Measurements from ENCODE around the gene CNNM1.

CNNM1 gene

DNA sequence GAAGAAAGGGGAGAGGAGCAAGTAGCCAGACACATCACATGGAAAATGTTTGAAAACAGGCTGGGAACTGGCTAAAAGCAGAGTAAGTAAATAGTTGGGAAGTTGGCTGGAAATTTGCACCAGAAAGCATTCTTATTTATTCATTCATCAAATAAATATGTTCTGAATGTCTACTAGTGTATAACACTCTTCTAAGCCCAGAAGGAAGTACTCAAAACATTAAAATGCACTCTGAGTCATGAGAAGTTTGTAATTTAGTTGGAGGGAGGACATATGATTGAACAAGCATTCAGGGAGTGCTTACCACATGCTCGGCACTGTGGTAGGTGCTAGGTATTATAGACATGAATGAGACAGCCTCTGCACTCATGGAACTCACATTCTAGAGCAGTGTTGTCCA, 37.0 kb upstream of the CNNM1 start:
- TF ChIP-seq SIN3A (IDR thresholded peaks at IDR 0.05; ENCODE audit: borderline replicate concordance, insufficient read depth, low read length) (no peak), TAF1 (IDR thresholded peaks at IDR 0.05; ENCODE audit: borderline replicate concordance, insufficient read depth, low read length) (no peak), POLR2AphosphoS5 (IDR thresholded peaks at IDR 0.05; ENCODE audit: low read depth, low read length) (no peak), FOXP2 (optimal IDR thresholded peaks at IDR 0.05; ENCODE audit: borderline replicate concordance, extremely low read depth, extremely low read length, insufficient read depth) (no peak)
- TF ChIP-seq, protein P1, sequence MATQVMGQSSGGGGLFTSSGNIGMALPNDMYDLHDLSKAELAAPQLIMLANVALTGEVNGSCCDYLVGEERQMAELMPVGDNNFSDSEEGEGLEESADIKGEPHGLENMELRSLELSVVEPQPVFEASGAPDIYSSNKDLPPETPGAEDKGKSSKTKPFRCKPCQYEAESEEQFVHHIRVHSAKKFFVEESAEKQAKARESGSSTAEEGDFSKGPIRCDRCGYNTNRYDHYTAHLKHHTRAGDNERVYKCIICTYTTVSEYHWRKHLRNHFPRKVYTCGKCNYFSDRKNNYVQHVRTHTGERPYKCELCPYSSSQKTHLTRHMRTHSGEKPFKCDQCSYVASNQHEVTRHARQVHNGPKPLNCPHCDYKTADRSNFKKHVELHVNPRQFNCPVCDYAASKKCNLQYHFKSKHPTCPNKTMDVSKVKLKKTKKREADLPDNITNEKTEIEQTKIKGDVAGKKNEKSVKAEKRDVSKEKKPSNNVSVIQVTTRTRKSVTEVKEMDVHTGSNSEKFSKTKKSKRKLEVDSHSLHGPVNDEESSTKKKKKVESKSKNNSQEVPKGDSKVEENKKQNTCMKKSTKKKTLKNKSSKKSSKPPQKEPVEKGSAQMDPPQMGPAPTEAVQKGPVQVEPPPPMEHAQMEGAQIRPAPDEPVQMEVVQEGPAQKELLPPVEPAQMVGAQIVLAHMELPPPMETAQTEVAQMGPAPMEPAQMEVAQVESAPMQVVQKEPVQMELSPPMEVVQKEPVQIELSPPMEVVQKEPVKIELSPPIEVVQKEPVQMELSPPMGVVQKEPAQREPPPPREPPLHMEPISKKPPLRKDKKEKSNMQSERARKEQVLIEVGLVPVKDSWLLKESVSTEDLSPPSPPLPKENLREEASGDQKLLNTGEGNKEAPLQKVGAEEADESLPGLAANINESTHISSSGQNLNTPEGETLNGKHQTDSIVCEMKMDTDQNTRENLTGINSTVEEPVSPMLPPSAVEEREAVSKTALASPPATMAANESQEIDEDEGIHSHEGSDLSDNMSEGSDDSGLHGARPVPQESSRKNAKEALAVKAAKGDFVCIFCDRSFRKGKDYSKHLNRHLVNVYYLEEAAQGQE (IDR thresholded peaks at IDR 0.05; ENCODE audit: insufficient read depth in 1 of 2, low read depth in 2 of 2, low read length in 2 of 2), result no peak

DNA sequence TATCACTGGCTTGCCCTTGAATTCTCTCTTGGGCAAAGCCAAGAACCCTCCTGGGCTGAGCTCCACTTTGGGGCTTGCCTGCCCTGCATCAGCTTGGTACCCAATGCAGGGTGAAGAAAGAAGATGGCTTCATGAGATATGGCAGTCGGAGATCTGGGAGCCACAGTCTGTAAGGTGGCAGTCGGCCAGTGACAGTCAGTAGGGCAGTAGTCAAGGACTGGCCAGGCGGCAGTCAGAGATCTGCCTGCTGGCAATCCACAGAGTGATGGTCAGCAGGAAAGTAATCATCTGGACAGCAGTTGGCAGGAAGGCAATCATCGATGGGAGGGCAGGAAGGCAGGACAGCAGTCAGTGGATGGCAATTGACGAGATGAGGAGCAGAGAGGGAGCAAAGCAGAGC, 32.6 kb upstream of the CNNM1 start:
- TF ChIP-seq FOXP2 (optimal IDR thresholded peaks at IDR 0.05; ENCODE audit: borderline replicate concordance, extremely low read depth, extremely low read length, insufficient read depth) (no peak), POLR2AphosphoS5 (IDR thresholded peaks at IDR 0.05; ENCODE audit: low read depth, low read length) (no peak), SIN3A (IDR thresholded peaks at IDR 0.05; ENCODE audit: borderline replicate concordance, insufficient read depth, low read length) (no peak), TAF1 (IDR thresholded peaks at IDR 0.05; ENCODE audit: borderline replicate concordance, insufficient read depth, low read length) (no peak)
- TF ChIP-seq, protein P1 (IDR thresholded peaks at IDR 0.05; ENCODE audit: insufficient read depth in 1 of 2, low read depth in 2 of 2, low read length in 2 of 2), result no peak

DNA sequence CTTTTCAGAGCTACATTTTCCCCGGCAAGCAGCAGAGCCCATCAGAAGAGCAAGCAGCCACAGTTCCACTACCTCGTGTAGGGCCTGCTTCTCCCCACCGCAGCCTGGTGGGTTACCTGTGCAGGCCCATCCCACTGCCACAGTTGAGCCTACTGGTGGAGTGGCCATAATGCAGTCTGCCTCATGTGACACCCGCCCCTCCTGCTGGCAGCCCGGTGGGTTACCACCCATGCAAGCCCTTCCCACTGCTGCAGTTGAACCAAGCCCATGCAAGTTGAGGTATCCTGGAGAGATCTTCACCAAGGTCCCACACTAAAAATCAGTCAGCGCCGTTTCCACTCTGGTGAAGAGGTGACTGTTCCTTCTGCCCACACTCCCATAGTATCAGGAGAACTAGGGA, 32.1 kb upstream of the CNNM1 start:
- no peak for TF ChIP-seq TAF1 (IDR thresholded peaks at IDR 0.05; ENCODE audit: borderline replicate concordance, insufficient read depth, low read length)
- TF ChIP-seq, protein P1 (IDR thresholded peaks at IDR 0.05; ENCODE audit: insufficient read depth in 1 of 2, low read depth in 2 of 2, low read length in 2 of 2), result no peak
- TF ChIP-seq POLR2AphosphoS5 (IDR thresholded peaks at IDR 0.05; ENCODE audit: low read depth, low read length), result no peak
- no peak for TF ChIP-seq FOXP2 (optimal IDR thresholded peaks at IDR 0.05; ENCODE audit: borderline replicate concordance, extremely low read depth, extremely low read length, insufficient read depth)

DNA sequence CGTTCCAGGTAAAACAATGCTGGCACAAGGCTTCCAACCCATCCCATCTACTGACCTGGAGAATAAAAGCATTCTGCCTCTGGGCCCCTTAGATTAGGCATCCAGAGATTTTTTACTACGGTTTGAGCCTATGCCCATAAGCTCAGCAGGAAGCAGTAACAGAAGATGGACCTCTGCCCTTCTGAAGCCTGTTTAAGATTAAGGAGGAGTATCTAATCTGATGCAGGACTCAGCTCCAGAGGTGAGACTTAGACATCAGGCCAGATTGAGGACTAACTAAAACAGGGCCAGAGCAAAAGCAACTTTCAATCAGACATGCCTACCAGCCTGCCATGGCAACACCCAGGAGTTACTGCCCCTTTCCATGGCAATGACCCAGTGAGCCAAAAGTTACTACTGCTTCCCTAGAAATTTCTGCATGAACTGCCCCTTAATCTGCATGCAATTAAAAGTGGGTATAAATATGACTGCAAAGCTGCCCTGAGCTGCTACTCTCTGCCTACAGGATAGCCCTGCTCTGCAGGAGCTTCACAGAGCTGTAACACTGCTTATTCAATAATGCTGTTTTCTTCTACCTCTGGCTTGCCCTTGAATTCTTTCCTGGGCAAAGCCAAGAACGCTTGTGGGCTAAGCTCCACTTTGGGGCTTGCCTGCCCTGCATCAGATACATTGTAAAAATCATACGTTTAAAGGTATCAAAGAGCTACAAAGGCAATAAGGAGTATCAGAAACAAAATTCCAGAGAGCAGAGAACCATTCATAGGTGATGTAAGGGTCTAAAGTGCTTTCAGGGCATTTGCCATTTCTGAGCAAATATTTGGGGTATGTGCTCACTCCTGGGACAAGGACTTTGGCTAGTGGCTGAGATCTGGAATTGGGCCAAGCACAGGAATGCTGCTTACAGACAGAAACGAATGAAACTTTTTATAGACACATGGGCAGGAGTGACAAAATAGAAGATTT, 25.0 kb upstream of the CNNM1 start:
- no peak for TF ChIP-seq FOXP2 (optimal IDR thresholded peaks at IDR 0.05; ENCODE audit: borderline replicate concordance, extremely low read depth, extremely low read length, insufficient read depth)

DNA sequence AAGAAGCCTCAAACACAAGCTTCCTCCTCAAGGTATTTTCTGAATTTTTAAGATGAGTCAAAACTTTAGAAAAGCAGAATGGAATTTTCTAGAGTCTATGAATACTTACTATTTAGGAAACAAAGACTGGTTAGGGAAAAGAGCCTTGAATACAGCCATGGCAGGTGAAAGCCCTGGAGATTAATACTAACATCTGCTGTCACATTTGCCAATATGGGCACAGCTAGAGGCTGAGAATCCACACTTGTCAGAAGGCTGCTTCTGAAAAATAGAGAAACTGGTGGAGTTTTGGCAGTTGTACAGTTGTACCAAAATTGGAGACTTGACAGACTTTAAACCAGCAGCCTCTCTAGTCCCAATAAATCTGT, 24.3 kb upstream of the CNNM1 start:
- TF ChIP-seq POLR2AphosphoS5 (IDR thresholded peaks at IDR 0.05; ENCODE audit: low read depth, low read length), result no peak
- no peak for TF ChIP-seq SIN3A (IDR thresholded peaks at IDR 0.05; ENCODE audit: borderline replicate concordance, insufficient read depth, low read length)
- TF ChIP-seq, protein P1 (IDR thresholded peaks at IDR 0.05; ENCODE audit: insufficient read depth in 1 of 2, low read depth in 2 of 2, low read length in 2 of 2), result no peak
- no peak for TF ChIP-seq FOXP2 (optimal IDR thresholded peaks at IDR 0.05; ENCODE audit: borderline replicate concordance, extremely low read depth, extremely low read length, insufficient read depth)
- TF ChIP-seq TAF1 (IDR thresholded peaks at IDR 0.05; ENCODE audit: borderline replicate concordance, insufficient read depth, low read length), result no peak

Data from PFSK-1 (cell line).